GM12878 (cell line): ENCODE data around the gene PNPLA5. TPM values are rescaled to one million over a fixed set of nuclear protein-coding genes. Genes with fewer than 3 reads are reported as not detected.

Experiments
- ATAC-seq: fragments of 200-7000 bp; cut with Tn5 transposase; 3 replicates; pipeline ENCODE4 v1.9.1; 2020; ENCODE audit warnings: mild to moderate bottlenecking, moderate library complexity
- BruUV-seq: library from RNA; stranded (reverse); fragments of 400-500 nt; replicated peaks from 2 replicates; lab custom pipeline; 2021; lab: Mats Ljungman, UMichigan
- CTCF ChIA-PET: fragments of 300-600 bp; sonication (Branson Sonifier 250); formaldehyde crosslinking; extraction: SDS; loops from one replicate; lab custom pipeline; 2021; ENCODE audit warnings: inconsistent platforms; lab: Yijun Ruan, JAX
- POLR2A ChIA-PET: fragments of 350-600 bp; formaldehyde crosslinking; extraction: SDS; loops from one replicate; lab custom pipeline; 2021; ENCODE audit warnings: inconsistent platforms; lab: Charles Lee
- RAD21 ChIA-PET: fragments of 300-600 bp; sonication (Branson Sonifier 250); formaldehyde crosslinking; loops from one replicate; lab custom pipeline; 2023; ENCODE audit warnings: antibody characterized with exemption; ENCODE audit not compliant: unreplicated experiment; lab: Charles Lee
- SMC1A ChIA-PET: fragments of 300-600 bp; sonication (Branson Sonifier 250); formaldehyde crosslinking; loops from one replicate; lab custom pipeline; 2023; ENCODE audit not compliant: unreplicated experiment, uncharacterized antibody; lab: Charles Lee
- DNase-seq: peaks from one replicate; pipeline ENCODE4 v3.0.0-alpha.2; 2011; ENCODE audit warnings: low read depth, low spot score
- FAIRE-seq: peaks from 3 replicates; lab custom pipeline; 2011; peaks lifted over from hg19 to GRCh38; lab: Jason Lieb, UNC
- H2AFZ ChIP-seq: 2 replicates; pipeline ENCODE4 v1.6.0; 2011; ENCODE audit warnings: low read depth, low read length, control low read depth; ENCODE audit not compliant: control insufficient read depth
- H3K27ac ChIP-seq: 2 replicates; pipeline ENCODE4 v1.5.1; 2011; ENCODE audit warnings: control low read depth; ENCODE audit not compliant: control insufficient read depth, insufficient read depth
- H3K27me3 ChIP-seq, 2 experiments: replicated peaks in 1 of 2; 2 replicates each; pipeline versions ENCODE4 v1.6.0 to v1.6.1; 2011; ENCODE audit warnings: low read length in 1 of 2; ENCODE audit not compliant: control insufficient read depth in 2 of 2, insufficient read depth in 2 of 2
- H3K36me3 ChIP-seq, 2 experiments: 2 replicates each; pipeline ENCODE4 v1.5.1; 2011; ENCODE audit warnings: low read length in 1 of 2; ENCODE audit not compliant: control insufficient read depth in 2 of 2, insufficient read depth in 2 of 2
- H3K4me1 ChIP-seq: 2 replicates; pipeline ENCODE4 v1.6.1; 2011; ENCODE audit warnings: mild to moderate bottlenecking, low read length, moderate library complexity, mixed read lengths; ENCODE audit not compliant: control insufficient read depth, insufficient read depth
- H3K4me2 ChIP-seq: 2 replicates; pipeline ENCODE4 v1.6.0; 2011; ENCODE audit warnings: control low read depth; ENCODE audit not compliant: control insufficient read depth, insufficient read depth
- H3K4me3 ChIP-seq: fragments of 200-600 bp; sonication (generic); 2 replicates; pipeline ENCODE4 v1.5.1; 2016
- H3K79me2 ChIP-seq: 2 replicates; pipeline ENCODE4 v1.6.0; 2011; ENCODE audit warnings: low read length; ENCODE audit not compliant: control insufficient read depth, insufficient read depth
- H3K9ac ChIP-seq: 2 replicates; pipeline ENCODE4 v1.8.0; 2011; ENCODE audit warnings: low read length, control low read depth, mixed read lengths; ENCODE audit not compliant: control insufficient read depth, insufficient read depth
- H3K9me3 ChIP-seq: replicated peaks from 3 replicates; pipeline ENCODE4 v1.5.1; 2011; ENCODE audit warnings: mild to moderate bottlenecking, low read length; ENCODE audit not compliant: control insufficient read depth, insufficient read depth
- H4K20me1 ChIP-seq: 2 replicates; pipeline ENCODE4 v1.6.0; 2011; ENCODE audit not compliant: control insufficient read depth, insufficient read depth
- CHD4 ChIP-seq: fragments of 200-600 bp; sonication (generic); IDR thresholded peaks from 2 replicates; pipeline ENCODE4 v1.6.1; 2016; ENCODE audit warnings: mild to moderate bottlenecking
- ELK1 ChIP-seq: IDR thresholded peaks from 2 replicates; pipeline ENCODE4 v1.6.1; 2012; ENCODE audit warnings: low read depth, low read length, improper control_type of control experiment
- MEF2A ChIP-seq: IDR thresholded peaks from 2 replicates; pipeline ENCODE4 v1.6.1; 2011; ENCODE audit warnings: low read depth, mild to moderate bottlenecking, low read length, moderate library complexity; ENCODE audit not compliant: insufficient read depth
- MTA2 ChIP-seq: fragments of 450-650 bp; IDR thresholded peaks from 2 replicates; pipeline ENCODE4 v1.6.1; 2016; ENCODE audit warnings: low read depth, mild to moderate bottlenecking, moderate library complexity
- MTA3 ChIP-seq: IDR thresholded peaks from 2 replicates; pipeline ENCODE4 v1.6.1; 2012; ENCODE audit warnings: low read length, inconsistent platforms, borderline replicate concordance
- NR2F1 ChIP-seq: fragments of 450-650 bp; conservative IDR thresholded peaks from 2 replicates; pipeline ENCODE4 v1.6.1; 2017; ENCODE audit warnings: mild to moderate bottlenecking
- PML ChIP-seq: IDR thresholded peaks from 2 replicates; pipeline ENCODE4 v1.6.1; 2012; ENCODE audit warnings: low read length, inconsistent platforms
- POU2F2 ChIP-seq: IDR thresholded peaks from 3 replicates; pipeline ENCODE4 v1.6.1; 2011; ENCODE audit warnings: low read depth, mild to moderate bottlenecking, low read length, borderline replicate concordance
- RELA ChIP-seq: fragments of 450-650 bp; IDR thresholded peaks from 2 replicates; pipeline ENCODE4 v1.8.0; 2014; ENCODE audit warnings: borderline replicate concordance; ENCODE audit not compliant: partially characterized antibody
- SIN3A ChIP-seq: IDR thresholded peaks from 2 replicates; pipeline ENCODE4 v1.6.1; 2012; ENCODE audit warnings: low read depth, low read length, improper control_type of control experiment
- STAT1 ChIP-seq: fragments of 450-650 bp; conservative IDR thresholded peaks from 2 replicates; pipeline ENCODE4 v1.6.1; 2014; ENCODE audit warnings: antibody characterized with exemption, mild to moderate bottlenecking
- YBX1 ChIP-seq: fragments of 450-650 bp; IDR thresholded peaks from 2 replicates; pipeline ENCODE4 v1.6.1; 2016; ENCODE audit warnings: antibody characterized with exemption
- ZBED1 ChIP-seq: IDR thresholded peaks from 2 replicates; pipeline ENCODE4 v1.6.1; 2016; ENCODE audit warnings: borderline replicate concordance
- ZNF687 ChIP-seq: fragments of 450-650 bp; IDR thresholded peaks from 2 replicates; pipeline ENCODE4 v1.6.1; 2017; ENCODE audit warnings: mild to moderate bottlenecking, moderate library complexity
- ZSCAN29 ChIP-seq: fragments of 450-650 bp; IDR thresholded peaks from 2 replicates; pipeline ENCODE4 v1.6.1; 2017; ENCODE audit warnings: mild to moderate bottlenecking, moderate library complexity
- WGBS: methylation state at CpG from one replicate; pipeline ENCODE4 v1.1.6; 2016; ENCODE audit warnings: low lambda C conversion rate; ENCODE audit not compliant: insufficient replicate concordance, insufficient coverage; ENCODE audit errors: missing lambda C conversion rate; 5-methylcytosine and 5-hydroxymethylcytosine counted together
- in situ Hi-C: fragments of 300-500 bp; cut with MboI; formaldehyde crosslinking; loops from 9 replicates; pipeline ENCODE4 v1.14.3; 2018; ENCODE audit warnings: mixed read lengths
- intact Hi-C: fragments of 100-400 bp; cut with micrococcal nuclease; formaldehyde crosslinking; loops from one replicate; pipeline ENCODE4 v1.14.2; 2022; ENCODE audit not compliant: unreplicated experiment
- polyA plus RNA-seq, 11 experiments: library from polyadenylated mRNA; depleted of rRNA in 4 of 11; unstranded in 6 of 11; stranded (reverse) in 5 of 11; fragments of >200 nt; fragmentation: Nextera tagmentation in 4 of 11; fragmentation: Illumina TruSeq in 1 of 11; extraction: Ambion mirVana in 4 of 11; extraction: Trizol in 1 of 11; gene quantifications; 1 replicate in 1 of 11; 2 replicates in 10 of 11; pipeline versions ENCODE4 v1.2.1 to v1.2.3, GENCODE V29; 2011 to 2016; ENCODE audit warnings: inconsistent platforms in 2 of 11, missing spikeins in 2 of 11, low read depth in 1 of 11
- total RNA-seq, 4 experiments: library from RNA; depleted of rRNA in 3 of 4; stranded (reverse); fragments of >200 nt in 3 of 4; fragmentation: Illumina TruSeq in 1 of 4; extraction: Trizol in 1 of 4; gene quantifications; 2 replicates each; pipeline versions ENCODE4 v1.2.1 to v1.2.3, GENCODE V29; 2013 to 2021

The PNPLA5 gene
- total and polyA plus RNA-seq, 10 of the 15 experiments (the other 5 are each of a cell fraction or from before 2014, with no cell fraction given) = not detected

GRCh38 chr22:43847376-43848289 is 44.2 kb downstream of the PNPLA5 start:
- Histone ChIP-seq H3K9ac (no peak overlapping the region), H3K79me2 (no peaks in the 10 kb centered on the region), H2AFZ (no peak overlapping the region), H3K27ac (no peak overlapping the region), H3K4me3 (no peak overlapping the region), H3K4me2 (no peak overlapping the region), H4K20me1 (no peaks in the 10 kb centered on the region), H3K4me1 (no peaks in the 10 kb centered on the region), H3K9me3 (no peaks in the 10 kb centered on the region), H3K27me3 (peaks cover 0 to 4% of the 10 kb centered on the region in 2 experiments; a peak in 3 of 4 replicates), H3K36me3 (no peaks in the 10 kb centered on the region)
- in situ Hi-C loops (no loop called here), intact Hi-C loops (no loop called here)
- ChIA-PET SMC1A (no interaction called here), CTCF (no interaction called here), RAD21 (no interaction called here), POLR2A (no interaction called here)
- TF ChIP-seq RELA (no peak), NR2F1 (no peak), POU2F2 (no peak), MTA3 (no peak), CHD4 (no peak), ZBED1 (no peak), SIN3A (no peak), ZSCAN29 (no peak), MEF2A (no peak), MTA2 (no peak), ELK1 (no peak), STAT1 (no peak), YBX1 (no peak), ZNF687 (no peak), PML (no peak)
- WGBS = 6% methylated on average over 12 of the region's 14 CpGs
- no peak for FAIRE-seq
- no peak for DNase-seq
- no TSS peak for BruUV-seq
- ATAC-seq = no peak
